HepG2 (cell line): ENCODE results near the gene LTB4R2. TPM values are rescaled to one million over a fixed set of nuclear protein-coding genes. Genes with fewer than 3 reads are reported as not detected.

Experiments
- BORCS8-MEF2B ChIP-seq: sonication (generic); formaldehyde crosslinking; IDR thresholded peaks from 2 replicates; pipeline ENCODE4 v1.8.0; 2022; ENCODE audit warnings: mild to moderate bottlenecking, missing genetic modification reagents
- CC2D1A ChIP-seq: sonication (generic); formaldehyde crosslinking; IDR thresholded peaks from 2 replicates; pipeline ENCODE4 v1.8.1; 2023; ENCODE audit warnings: mild to moderate bottlenecking, missing genetic modification reagents
- GATA4 ChIP-seq: sonication (generic); IDR thresholded peaks from 2 replicates; pipeline ENCODE4 v1.6.1; 2016; ENCODE audit warnings: antibody characterized with exemption, low read depth, borderline replicate concordance
- IKZF1 ChIP-seq: fragments of 450-650 bp; IDR thresholded peaks from 2 replicates; pipeline ENCODE4 v1.7.1; 2016
- KLF11 ChIP-seq: IDR thresholded peaks from 2 replicates; pipeline ENCODE4 v1.6.1; 2016; ENCODE audit warnings: missing compliant biosample characterization
- KLF16 ChIP-seq, 2 experiments: sonication (generic) in 1 of 2; formaldehyde crosslinking in 1 of 2; IDR thresholded peaks; 2 replicates each; pipeline versions ENCODE4 v1.6.1 to v1.8.0; 2016 to 2023; ENCODE audit warnings: missing genetic modification reagents in 2 of 2, missing compliant biosample characterization in 1 of 2
- MBNL3 ChIP-seq: fragments of 250-450 bp; sonication (Bioruptor Pico); conservative IDR thresholded peaks from 2 replicates; pipeline ENCODE4 v1.8.0; 2022; ENCODE audit warnings: mild to moderate bottlenecking, inconsistent platforms
- NFKB2 ChIP-seq: sonication (generic); formaldehyde crosslinking; IDR thresholded peaks from 2 replicates; pipeline ENCODE4 v1.4.0; 2020; ENCODE audit warnings: missing genetic modification reagents, borderline replicate concordance
- PCBP2 ChIP-seq: fragments of 200-400 bp; formaldehyde crosslinking; optimal IDR thresholded peaks from 2 replicates; pipeline ENCODE3; 2018; ENCODE audit warnings: low read length, low read depth; ENCODE audit not compliant: poor library complexity, severe bottlenecking
- REXO4 ChIP-seq: sonication (generic); formaldehyde crosslinking; IDR thresholded peaks from 2 replicates; pipeline ENCODE4 v1.8.0; 2022; ENCODE audit warnings: missing genetic modification reagents, mild to moderate bottlenecking, borderline replicate concordance
- SP1 ChIP-seq, 2 experiments: fragments of 450-650 bp in 1 of 2; sonication (generic) in 1 of 2; formaldehyde crosslinking in 1 of 2; IDR thresholded peaks; 2 replicates each; pipeline versions ENCODE4 v1.4.0 to v1.6.1; 2016 to 2020; ENCODE audit warnings: missing genetic modification reagents in 1 of 2
- SP5 ChIP-seq: IDR thresholded peaks from 2 replicates; pipeline ENCODE4 v1.6.1; 2016; ENCODE audit warnings: low read depth, borderline replicate concordance
- SSRP1 ChIP-seq: IDR thresholded peaks from 2 replicates; pipeline ENCODE4 v1.6.1; 2016; ENCODE audit warnings: control low read depth
- ZBTB7A ChIP-seq: sonication (generic); formaldehyde crosslinking; IDR thresholded peaks from 2 replicates; pipeline ENCODE4 v1.8.0; 2022; ENCODE audit warnings: mild to moderate bottlenecking, missing genetic modification reagents
- ZIK1 ChIP-seq: sonication (generic); formaldehyde crosslinking; IDR thresholded peaks from 2 replicates; pipeline ENCODE4 v1.5.0; 2020; ENCODE audit warnings: mild to moderate bottlenecking, low read depth, missing genetic modification reagents, borderline replicate concordance
- ZNF225 ChIP-seq: sonication (generic); formaldehyde crosslinking; IDR thresholded peaks from 2 replicates; pipeline ENCODE4 v1.4.0; 2020; ENCODE audit warnings: mild to moderate bottlenecking, missing genetic modification reagents
- polyA plus RNA-seq, 8 experiments: library from polyadenylated mRNA; depleted of rRNA in 3 of 8; stranded (reverse) in 7 of 8; unstranded in 1 of 8; fragments of >200 nt; fragmentation: Illumina TruSeq in 4 of 8; extraction: Trizol in 4 of 8; gene quantifications; 2 replicates each; pipeline versions ENCODE4 v1.2.1 to v1.2.3, GENCODE V29; 2011 to 2016; ENCODE audit warnings: low read depth in 4 of 8, missing spikeins in 1 of 8, mixed read lengths in 1 of 8; ENCODE audit not compliant: insufficient read depth in 1 of 8
- total RNA-seq, 5 experiments: library from RNA; depleted of rRNA; stranded (reverse); fragments of >200 nt; fragmentation: Illumina TruSeq; extraction: Trizol; gene quantifications; 2 replicates each; pipeline ENCODE4 v1.2.3, GENCODE V29; 2016; ENCODE audit warnings: low read depth in 1 of 5
- TF ChIP-seq, protein P1 (sequence below): sonication (generic); formaldehyde crosslinking; IDR thresholded peaks from 2 replicates; pipeline ENCODE4 v1.4.0; 2020; ENCODE audit warnings: missing genetic modification reagents
- TF ChIP-seq, protein P2 (sequence below): sonication (generic); formaldehyde crosslinking; IDR thresholded peaks from 2 replicates; pipeline ENCODE4 v1.4.0; 2020; ENCODE audit warnings: missing genetic modification reagents, borderline replicate concordance

The LTB4R2 gene
- total and polyA plus RNA-seq, 2 of the 13 experiments (the other 11 are each of a cell fraction or from before 2014, with no cell fraction given), result 3.9 to 6.9 TPM

DNA sequence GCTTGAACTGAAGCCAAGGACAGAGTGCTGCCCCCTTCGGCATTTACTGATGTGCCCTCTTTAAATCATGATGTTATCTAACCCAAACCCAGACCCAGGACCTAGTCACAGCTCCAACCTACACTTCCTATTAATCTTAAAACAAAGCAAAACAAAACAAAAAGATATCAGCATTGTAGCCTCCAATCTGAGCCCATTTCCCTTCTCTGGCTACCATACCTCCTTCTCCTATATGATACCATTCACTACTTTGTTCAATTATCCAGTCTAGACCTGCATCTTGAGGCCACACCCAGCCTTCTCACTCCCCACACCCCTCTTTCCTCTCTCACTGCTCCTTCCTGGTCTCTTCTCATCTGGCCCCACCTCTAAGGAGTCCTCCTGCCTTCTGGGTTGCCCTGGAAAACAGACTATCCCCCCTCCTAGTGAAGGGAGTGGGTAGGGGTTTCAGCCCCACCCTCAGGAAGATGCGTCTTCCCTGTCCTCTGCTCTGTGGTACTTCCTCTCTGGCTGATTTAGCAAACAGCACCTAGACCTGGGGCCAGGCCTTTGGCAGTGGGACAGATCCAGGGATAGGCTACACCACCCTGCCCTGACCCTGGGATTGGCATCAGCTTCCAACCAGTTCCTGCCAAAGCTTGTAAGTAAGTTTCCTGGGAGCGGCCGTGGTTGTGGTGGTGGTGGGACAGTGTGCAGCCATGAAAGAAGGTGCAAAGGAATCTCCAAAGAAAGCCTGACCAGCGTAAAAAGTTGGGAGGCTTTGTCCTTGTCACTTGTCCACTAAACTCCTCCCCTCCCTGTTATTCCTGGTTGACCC is 4.6 kb downstream of the LTB4R2 start (continued):
- TF ChIP-seq BORCS8-MEF2B (CRISPR knock-in tag) (peak; percentile 14; the same call in 1 of the 2 replicates), IKZF1 (peak; percentile 68; the same call in 1 of the 2 replicates), ZNF225 (CRISPR knock-in tag) (no peak), REXO4 (CRISPR knock-in tag) (no peak), SSRP1 (CRISPR knock-in tag) (peak; percentile 23; the same call in 1 of the 2 replicates), KLF11 (no peak), SP1 (IDR thresholded peaks at IDR 0.05) (0 out of 2 replicates have a peak, but pooled peaks have one; percentile 10), SP1 (CRISPR knock-in tag; IDR thresholded peaks at IDR 0.05) (no peak), KLF16 (CRISPR knock-in tag; IDR thresholded peaks at IDR 0.05) (peak in 1 of 2 experiments; percentile 52; a peak in 1 of 4 replicates), GATA4 (0 out of 2 replicates have a peak, but pooled peaks have one; percentile 6), NFKB2 (CRISPR knock-in tag) (peak; percentile 54), SP5 (no peak), MBNL3 (CRISPR knock-in tag) (no peak), CC2D1A (CRISPR knock-in tag) (no peak), PCBP2 (peak; percentile 63), ZIK1 (CRISPR knock-in tag) (peak; percentile 65; the same call in 1 of the 2 replicates), ZBTB7A (peak; percentile 30; the same call in 1 of the 2 replicates)
- TF ChIP-seq, protein P1, sequence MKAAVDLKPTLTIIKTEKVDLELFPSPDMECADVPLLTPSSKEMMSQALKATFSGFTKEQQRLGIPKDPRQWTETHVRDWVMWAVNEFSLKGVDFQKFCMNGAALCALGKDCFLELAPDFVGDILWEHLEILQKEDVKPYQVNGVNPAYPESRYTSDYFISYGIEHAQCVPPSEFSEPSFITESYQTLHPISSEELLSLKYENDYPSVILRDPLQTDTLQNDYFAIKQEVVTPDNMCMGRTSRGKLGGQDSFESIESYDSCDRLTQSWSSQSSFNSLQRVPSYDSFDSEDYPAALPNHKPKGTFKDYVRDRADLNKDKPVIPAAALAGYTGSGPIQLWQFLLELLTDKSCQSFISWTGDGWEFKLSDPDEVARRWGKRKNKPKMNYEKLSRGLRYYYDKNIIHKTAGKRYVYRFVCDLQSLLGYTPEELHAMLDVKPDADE (CRISPR knock-in tag), result 0 out of 2 replicates have a peak, but pooled peaks have one; percentile 36
- TF ChIP-seq, protein P2, sequence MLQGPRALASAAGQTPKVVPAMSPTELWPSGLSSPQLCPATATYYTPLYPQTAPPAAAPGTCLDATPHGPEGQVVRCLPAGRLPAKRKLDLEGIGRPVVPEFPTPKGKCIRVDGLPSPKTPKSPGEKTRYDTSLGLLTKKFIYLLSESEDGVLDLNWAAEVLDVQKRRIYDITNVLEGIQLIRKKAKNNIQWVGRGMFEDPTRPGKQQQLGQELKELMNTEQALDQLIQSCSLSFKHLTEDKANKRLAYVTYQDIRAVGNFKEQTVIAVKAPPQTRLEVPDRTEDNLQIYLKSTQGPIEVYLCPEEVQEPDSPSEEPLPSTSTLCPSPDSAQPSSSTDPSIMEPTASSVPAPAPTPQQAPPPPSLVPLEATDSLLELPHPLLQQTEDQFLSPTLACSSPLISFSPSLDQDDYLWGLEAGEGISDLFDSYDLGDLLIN (CRISPR knock-in tag), result no peak
